SK-N-SH treated with all-trans-retinoic acid at 6 μM for 48 hours (cell line): ENCODE results near the gene TCERG1L.

ENCODE experiments used
- ATAC-seq: fragments of 200-7000 bp; cut with Tn5 transposase; 3 replicates; pipeline ENCODE4 v1.9.1; 2020; ENCODE audit warnings: mild to moderate bottlenecking, moderate library complexity
- ARNTL ChIP-seq: fragments of 450-650 bp; formaldehyde crosslinking; IDR thresholded peaks from 2 replicates; pipeline ENCODE4 v1.5.0; 2020; ENCODE audit warnings: low read depth, mild to moderate bottlenecking, moderate library complexity, borderline replicate concordance
- BACH2 ChIP-seq: fragments of 250-450 bp; sonication (Bioruptor Pico); IDR thresholded peaks from 2 replicates; pipeline ENCODE4 v1.9.0; 2021; ENCODE audit warnings: mild to moderate bottlenecking, borderline replicate concordance
- CSDC2 ChIP-seq: fragments of 250-450 bp; sonication (Bioruptor Pico); IDR thresholded peaks from 2 replicates; pipeline ENCODE4 v1.5.0; 2020; ENCODE audit warnings: mild to moderate bottlenecking, moderate library complexity
- ESRRG ChIP-seq: fragments of 250-450 bp; sonication (Bioruptor Pico); IDR thresholded peaks from 2 replicates; pipeline ENCODE4 v1.6.1; 2021; ENCODE audit warnings: mild to moderate bottlenecking
- GLIS3 ChIP-seq: fragments of 250-450 bp; sonication (Bioruptor Pico); IDR thresholded peaks from 2 replicates; pipeline ENCODE4 v1.5.0; 2020; ENCODE audit warnings: mild to moderate bottlenecking, moderate library complexity
- ISL1 ChIP-seq: fragments of 250-450 bp; sonication (Bioruptor Pico); IDR thresholded peaks from 2 replicates; pipeline ENCODE4 v2.1.2; 2022; ENCODE audit warnings: mild to moderate bottlenecking, moderate library complexity
- OSR1 ChIP-seq: fragments of 250-450 bp; sonication (Bioruptor Pico); IDR thresholded peaks from 2 replicates; pipeline ENCODE4 v1.8.0; 2022; ENCODE audit warnings: moderate library complexity, mild to moderate bottlenecking, inconsistent platforms
- PPARA ChIP-seq: fragments of 250-450 bp; sonication (Bioruptor Pico); IDR thresholded peaks from 2 replicates; pipeline ENCODE4 v1.5.0; 2020; ENCODE audit warnings: mild to moderate bottlenecking, borderline replicate concordance
- RARB ChIP-seq: fragments of 250-450 bp; sonication (Bioruptor Pico); IDR thresholded peaks from 2 replicates; pipeline ENCODE4 v1.8.0; 2021; ENCODE audit warnings: mild to moderate bottlenecking, moderate library complexity
- SNAI2 ChIP-seq: fragments of 250-450 bp; sonication (Bioruptor Pico); IDR thresholded peaks from 2 replicates; pipeline ENCODE4 v1.5.0; 2020; ENCODE audit warnings: mild to moderate bottlenecking, moderate library complexity
- TCF4 ChIP-seq: fragments of 250-450 bp; sonication (Bioruptor Pico); IDR thresholded peaks from 2 replicates; pipeline ENCODE4 v1.8.0; 2021; ENCODE audit warnings: mild to moderate bottlenecking, moderate library complexity, borderline replicate concordance
- TOX ChIP-seq: fragments of 250-450 bp; sonication (Bioruptor Pico); IDR thresholded peaks from 2 replicates; pipeline ENCODE4 v1.8.0; 2021; ENCODE audit warnings: mild to moderate bottlenecking, moderate library complexity, borderline replicate concordance
- ZC3H10 ChIP-seq: fragments of 250-450 bp; sonication (Bioruptor Pico); IDR thresholded peaks from 2 replicates; pipeline ENCODE4 v1.5.1; 2021; ENCODE audit warnings: mild to moderate bottlenecking, moderate library complexity
- ZFP3 ChIP-seq: fragments of 250-450 bp; sonication (Bioruptor Pico); IDR thresholded peaks from 2 replicates; pipeline ENCODE4 v1.5.0; 2020; ENCODE audit warnings: mild to moderate bottlenecking, moderate library complexity
- ZFP30 ChIP-seq: fragments of 450-650 bp; formaldehyde crosslinking; IDR thresholded peaks from 2 replicates; pipeline ENCODE4 v1.5.0; 2022; ENCODE audit warnings: mild to moderate bottlenecking, moderate library complexity
- ZNF565 ChIP-seq: fragments of 450-650 bp; formaldehyde crosslinking; conservative IDR thresholded peaks from 2 replicates; pipeline ENCODE4 v1.5.0; 2020; ENCODE audit warnings: low read depth, mild to moderate bottlenecking, moderate library complexity
- ZNF70 ChIP-seq: fragments of 450-650 bp; formaldehyde crosslinking; IDR thresholded peaks from 2 replicates; pipeline ENCODE4 v1.5.0; 2020; ENCODE audit warnings: mild to moderate bottlenecking, moderate library complexity
- ZNF8 ChIP-seq: fragments of 450-650 bp; formaldehyde crosslinking; IDR thresholded peaks from 2 replicates; pipeline ENCODE4 v1.5.0; 2020; ENCODE audit warnings: mild to moderate bottlenecking, moderate library complexity
- TF ChIP-seq, protein P1 (sequence below): fragments of 250-450 bp; sonication (Bioruptor Pico); IDR thresholded peaks from 2 replicates; pipeline ENCODE4 v1.5.1; 2021; ENCODE audit warnings: mild to moderate bottlenecking, moderate library complexity
- TF ChIP-seq, protein P2 (sequence below): fragments of 250-450 bp; sonication (Bioruptor Pico); IDR thresholded peaks from 2 replicates; pipeline ENCODE4 v1.5.0; 2020; ENCODE audit warnings: mild to moderate bottlenecking, moderate library complexity
- TF ChIP-seq, protein P3 (sequence below): fragments of 250-450 bp; sonication (Bioruptor Pico); IDR thresholded peaks from 2 replicates; pipeline ENCODE4 v1.8.0; 2020; ENCODE audit warnings: mild to moderate bottlenecking, moderate library complexity, borderline replicate concordance
- TF ChIP-seq, protein P4 (sequence below): fragments of 250-450 bp; sonication (Bioruptor Pico); IDR thresholded peaks from 2 replicates; pipeline ENCODE4 v1.8.0; 2021; ENCODE audit warnings: low read depth, mild to moderate bottlenecking, moderate library complexity, borderline replicate concordance

TCERG1L gene

DNA sequence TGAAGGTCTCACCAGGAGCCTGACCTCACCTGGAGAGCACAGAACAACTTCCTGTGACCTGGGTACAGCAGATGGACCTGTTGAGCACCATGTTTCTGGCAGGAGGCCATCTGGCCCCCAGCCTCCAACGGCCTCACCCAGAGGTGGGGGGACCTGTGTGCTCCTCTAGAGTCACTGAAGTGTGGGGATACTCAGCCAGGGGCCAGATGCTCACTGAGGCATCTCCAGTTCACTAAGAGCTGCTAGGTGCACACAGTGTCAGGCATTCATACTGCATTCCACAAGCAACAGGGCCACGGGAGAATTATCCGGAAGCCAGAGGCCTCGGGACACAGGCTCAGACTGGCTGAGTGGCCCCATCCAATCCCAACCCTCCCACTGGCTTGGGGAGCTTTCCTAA, 161.4 kb downstream of the TCERG1L start:
- TF ChIP-seq, protein P1, sequence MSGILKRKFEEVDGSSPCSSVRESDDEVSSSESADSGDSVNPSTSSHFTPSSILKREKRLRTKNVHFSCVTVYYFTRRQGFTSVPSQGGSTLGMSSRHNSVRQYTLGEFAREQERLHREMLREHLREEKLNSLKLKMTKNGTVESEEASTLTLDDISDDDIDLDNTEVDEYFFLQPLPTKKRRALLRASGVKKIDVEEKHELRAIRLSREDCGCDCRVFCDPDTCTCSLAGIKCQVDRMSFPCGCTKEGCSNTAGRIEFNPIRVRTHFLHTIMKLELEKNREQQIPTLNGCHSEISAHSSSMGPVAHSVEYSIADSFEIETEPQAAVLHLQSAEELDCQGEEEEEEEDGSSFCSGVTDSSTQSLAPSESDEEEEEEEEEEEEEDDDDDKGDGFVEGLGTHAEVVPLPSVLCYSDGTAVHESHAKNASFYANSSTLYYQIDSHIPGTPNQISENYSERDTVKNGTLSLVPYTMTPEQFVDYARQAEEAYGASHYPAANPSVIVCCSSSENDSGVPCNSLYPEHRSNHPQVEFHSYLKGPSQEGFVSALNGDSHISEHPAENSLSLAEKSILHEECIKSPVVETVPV (CRISPR knock-in tag) = no peak
- TF ChIP-seq RARB (CRISPR knock-in tag) (no peak), ESRRG (no peak), ZFP30 (CRISPR knock-in tag) (no peak), ZNF565 (no peak), PPARA (CRISPR knock-in tag) (no peak), CSDC2 (CRISPR knock-in tag) (no peak), ARNTL (no peak), TOX (no peak), BACH2 (CRISPR knock-in tag) (no peak), OSR1 (CRISPR knock-in tag) (no peak)
- TF ChIP-seq, protein P2, sequence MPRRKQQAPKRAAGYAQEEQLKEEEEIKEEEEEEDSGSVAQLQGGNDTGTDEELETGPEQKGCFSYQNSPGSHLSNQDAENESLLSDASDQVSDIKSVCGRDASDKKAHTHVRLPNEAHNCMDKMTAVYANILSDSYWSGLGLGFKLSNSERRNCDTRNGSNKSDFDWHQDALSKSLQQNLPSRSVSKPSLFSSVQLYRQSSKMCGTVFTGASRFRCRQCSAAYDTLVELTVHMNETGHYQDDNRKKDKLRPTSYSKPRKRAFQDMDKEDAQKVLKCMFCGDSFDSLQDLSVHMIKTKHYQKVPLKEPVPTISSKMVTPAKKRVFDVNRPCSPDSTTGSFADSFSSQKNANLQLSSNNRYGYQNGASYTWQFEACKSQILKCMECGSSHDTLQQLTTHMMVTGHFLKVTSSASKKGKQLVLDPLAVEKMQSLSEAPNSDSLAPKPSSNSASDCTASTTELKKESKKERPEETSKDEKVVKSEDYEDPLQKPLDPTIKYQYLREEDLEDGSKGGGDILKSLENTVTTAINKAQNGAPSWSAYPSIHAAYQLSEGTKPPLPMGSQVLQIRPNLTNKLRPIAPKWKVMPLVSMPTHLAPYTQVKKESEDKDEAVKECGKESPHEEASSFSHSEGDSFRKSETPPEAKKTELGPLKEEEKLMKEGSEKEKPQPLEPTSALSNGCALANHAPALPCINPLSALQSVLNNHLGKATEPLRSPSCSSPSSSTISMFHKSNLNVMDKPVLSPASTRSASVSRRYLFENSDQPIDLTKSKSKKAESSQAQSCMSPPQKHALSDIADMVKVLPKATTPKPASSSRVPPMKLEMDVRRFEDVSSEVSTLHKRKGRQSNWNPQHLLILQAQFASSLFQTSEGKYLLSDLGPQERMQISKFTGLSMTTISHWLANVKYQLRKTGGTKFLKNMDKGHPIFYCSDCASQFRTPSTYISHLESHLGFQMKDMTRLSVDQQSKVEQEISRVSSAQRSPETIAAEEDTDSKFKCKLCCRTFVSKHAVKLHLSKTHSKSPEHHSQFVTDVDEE (CRISPR knock-in tag) = no peak
- TF ChIP-seq, protein P3, sequence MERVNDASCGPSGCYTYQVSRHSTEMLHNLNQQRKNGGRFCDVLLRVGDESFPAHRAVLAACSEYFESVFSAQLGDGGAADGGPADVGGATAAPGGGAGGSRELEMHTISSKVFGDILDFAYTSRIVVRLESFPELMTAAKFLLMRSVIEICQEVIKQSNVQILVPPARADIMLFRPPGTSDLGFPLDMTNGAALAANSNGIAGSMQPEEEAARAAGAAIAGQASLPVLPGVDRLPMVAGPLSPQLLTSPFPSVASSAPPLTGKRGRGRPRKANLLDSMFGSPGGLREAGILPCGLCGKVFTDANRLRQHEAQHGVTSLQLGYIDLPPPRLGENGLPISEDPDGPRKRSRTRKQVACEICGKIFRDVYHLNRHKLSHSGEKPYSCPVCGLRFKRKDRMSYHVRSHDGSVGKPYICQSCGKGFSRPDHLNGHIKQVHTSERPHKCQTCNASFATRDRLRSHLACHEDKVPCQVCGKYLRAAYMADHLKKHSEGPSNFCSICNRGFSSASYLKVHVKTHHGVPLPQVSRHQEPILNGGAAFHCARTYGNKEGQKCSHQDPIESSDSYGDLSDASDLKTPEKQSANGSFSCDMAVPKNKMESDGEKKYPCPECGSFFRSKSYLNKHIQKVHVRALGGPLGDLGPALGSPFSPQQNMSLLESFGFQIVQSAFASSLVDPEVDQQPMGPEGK = no peak
- TF ChIP-seq, protein P4, sequence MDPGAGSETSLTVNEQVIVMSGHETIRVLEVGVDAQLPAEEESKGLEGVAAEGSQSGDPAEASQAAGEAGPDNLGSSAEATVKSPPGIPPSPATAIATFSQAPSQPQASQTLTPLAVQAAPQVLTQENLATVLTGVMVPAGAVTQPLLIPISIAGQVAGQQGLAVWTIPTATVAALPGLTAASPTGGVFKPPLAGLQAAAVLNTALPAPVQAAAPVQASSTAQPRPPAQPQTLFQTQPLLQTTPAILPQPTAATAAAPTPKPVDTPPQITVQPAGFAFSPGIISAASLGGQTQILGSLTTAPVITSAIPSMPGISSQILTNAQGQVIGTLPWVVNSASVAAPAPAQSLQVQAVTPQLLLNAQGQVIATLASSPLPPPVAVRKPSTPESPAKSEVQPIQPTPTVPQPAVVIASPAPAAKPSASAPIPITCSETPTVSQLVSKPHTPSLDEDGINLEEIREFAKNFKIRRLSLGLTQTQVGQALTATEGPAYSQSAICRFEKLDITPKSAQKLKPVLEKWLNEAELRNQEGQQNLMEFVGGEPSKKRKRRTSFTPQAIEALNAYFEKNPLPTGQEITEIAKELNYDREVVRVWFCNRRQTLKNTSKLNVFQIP = no peak
- no peak for ATAC-seq

DNA sequence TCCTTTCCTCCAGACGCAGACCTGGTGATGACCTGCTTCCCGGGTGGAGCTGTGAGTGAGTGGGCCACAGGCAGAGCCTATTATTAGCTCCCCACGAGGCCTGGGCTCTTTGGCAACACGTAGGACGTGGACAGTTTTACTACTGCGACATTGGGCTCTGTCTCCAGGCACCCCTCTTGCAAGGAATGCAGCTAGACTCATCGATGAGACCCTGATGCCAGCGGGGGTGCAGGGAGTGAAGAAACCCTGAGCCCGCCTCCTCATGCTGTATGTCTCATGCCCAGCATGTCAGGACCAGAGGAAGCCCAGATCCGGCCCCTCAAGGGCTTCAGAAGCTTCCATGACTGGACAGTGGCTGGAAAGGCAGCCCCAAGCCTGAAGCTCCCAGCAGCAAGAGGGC, 161.9 kb downstream of the TCERG1L start:
- no peak for ATAC-seq
- TF ChIP-seq ZNF70 (CRISPR knock-in tag) = no peak
- TF ChIP-seq ARNTL = no peak
- TF ChIP-seq, protein P3 = no peak
- no peak for TF ChIP-seq TOX
- TF ChIP-seq SNAI2 (CRISPR knock-in tag) = no peak

DNA sequence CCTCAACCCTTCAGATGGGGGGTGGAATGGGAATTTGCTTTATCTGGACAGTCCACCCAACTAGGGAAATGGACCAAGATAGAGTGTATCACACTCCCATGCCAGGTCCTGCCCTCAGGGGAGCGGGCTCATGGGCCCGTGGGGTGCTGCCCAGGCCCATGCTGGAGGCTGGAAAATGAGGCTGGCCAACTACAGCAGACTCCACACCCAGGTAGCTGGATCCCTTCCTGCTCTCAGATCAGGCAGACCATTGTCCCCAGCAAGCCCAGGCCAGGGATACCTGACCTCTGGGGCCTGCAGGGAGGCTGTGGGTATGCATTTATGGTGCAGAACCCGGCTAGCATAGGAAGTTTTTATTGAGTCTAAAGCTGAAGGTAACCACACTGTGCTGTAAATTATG, 162.4 kb downstream of the TCERG1L start:
- no peak for ATAC-seq
- TF ChIP-seq GLIS3 (CRISPR knock-in tag) (no peak), SNAI2 (CRISPR knock-in tag) (no peak), TOX (no peak), ESRRG (no peak), ISL1 (no peak), ZNF70 (CRISPR knock-in tag) (no peak), ZC3H10 (no peak)

DNA sequence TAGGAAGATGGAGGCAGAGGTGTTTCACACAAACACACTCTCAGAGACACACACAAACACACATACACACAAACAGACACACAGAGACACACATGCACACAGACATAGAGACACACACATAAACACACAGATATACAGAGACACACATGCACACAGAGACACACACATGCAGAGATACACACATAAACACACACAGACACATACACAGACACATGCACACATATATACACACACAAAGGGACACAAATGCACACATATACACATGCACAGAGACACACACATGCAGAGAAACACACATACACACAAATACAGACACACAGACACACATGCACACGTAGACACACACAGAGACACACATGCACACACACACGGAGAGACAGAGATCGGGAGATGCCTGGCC, 163.3 kb downstream of the TCERG1L start:
- no peak for ATAC-seq
- TF ChIP-seq ZNF70 (CRISPR knock-in tag) (no peak), TOX (no peak), GLIS3 (CRISPR knock-in tag) (no peak), TCF4 (CRISPR knock-in tag) (no peak), ZFP3 (CRISPR knock-in tag) (no peak), RARB (CRISPR knock-in tag) (no peak), SNAI2 (CRISPR knock-in tag) (no peak), BACH2 (CRISPR knock-in tag) (no peak), ZFP30 (CRISPR knock-in tag) (no peak), ZNF8 (CRISPR knock-in tag) (no peak), PPARA (CRISPR knock-in tag) (no peak), ARNTL (no peak), CSDC2 (CRISPR knock-in tag) (no peak)
- TF ChIP-seq, protein P2 (CRISPR knock-in tag) = no peak
- TF ChIP-seq, protein P3 = no peak
